Neural progenitor cell (in vitro differentiated cells): ENCODE data around the gene SLC30A4. TPM values are rescaled to one million over a fixed set of nuclear protein-coding genes. Genes with fewer than 3 reads are reported as not detected.

Source experiments
- DNase-seq: peaks from one replicate; pipeline ENCODE4 v3.0.0-alpha.2; 2016; ENCODE audit warnings: low spot score
- H2AFZ ChIP-seq: fragments of 200-600 bp; sonication (generic); replicated peaks from 2 replicates; pipeline ENCODE4 v1.6.1; 2016; ENCODE audit warnings: antibody characterized with exemption
- H3F3A ChIP-seq: fragments of 200-600 bp; sonication (generic); 2 replicates; pipeline ENCODE4 v1.6.1; 2016; ENCODE audit warnings: antibody characterized with exemption, low read depth
- H3K27ac ChIP-seq: fragments of 200-600 bp; sonication (generic); 2 replicates; pipeline ENCODE4 v1.5.1; 2016; ENCODE audit warnings: mild to moderate bottlenecking
- H3K27me3 ChIP-seq: fragments of 200-600 bp; sonication (generic); 2 replicates; pipeline ENCODE4 v1.6.1; 2016; ENCODE audit warnings: mild to moderate bottlenecking, moderate library complexity
- H3K36me3 ChIP-seq: fragments of 200-600 bp; sonication (generic); 2 replicates; pipeline ENCODE4 v1.5.1; 2016
- H3K4me1 ChIP-seq: fragments of 200-600 bp; sonication (generic); 2 replicates; pipeline ENCODE4 v1.6.1; 2016; ENCODE audit warnings: mixed run types
- H3K4me2 ChIP-seq: fragments of 200-600 bp; sonication (generic); 2 replicates; pipeline ENCODE4 v1.6.1; 2016
- H3K4me3 ChIP-seq: fragments of 200-600 bp; sonication (generic); 2 replicates; pipeline ENCODE4 v1.5.1; 2016
- H3K79me2 ChIP-seq: fragments of 200-600 bp; sonication (generic); 2 replicates; pipeline ENCODE4 v1.6.1; 2016; ENCODE audit warnings: low read depth
- H3K9ac ChIP-seq: fragments of 200-600 bp; sonication (generic); 2 replicates; pipeline ENCODE4 v1.6.1; 2016
- H3K9me3 ChIP-seq: fragments of 200-600 bp; sonication (generic); 2 replicates; pipeline ENCODE4 v1.5.1; 2016; ENCODE audit warnings: low read depth
- H4K20me1 ChIP-seq: fragments of 200-600 bp; sonication (generic); 2 replicates; pipeline ENCODE4 v1.6.1; 2016; ENCODE audit warnings: low read depth
- H3K27ac Mint-ChIP-seq: 3 replicates; pipeline ENCODE4 v1.8.0; 2021; ENCODE audit warnings: mixed read lengths
- H3K27me3 Mint-ChIP-seq: 2 replicates; pipeline ENCODE4 v1.8.0; 2022; ENCODE audit warnings: low read depth, mild to moderate bottlenecking, inconsistent platforms, moderate library complexity, mixed read lengths; ENCODE audit not compliant: insufficient read depth
- H3K36me3 Mint-ChIP-seq: 3 replicates; pipeline ENCODE4 v1.8.0; 2021; ENCODE audit warnings: mixed read lengths
- H3K4me1 Mint-ChIP-seq: 3 replicates; pipeline ENCODE4 v1.8.0; 2021; ENCODE audit warnings: mixed read lengths
- H3K4me3 Mint-ChIP-seq: 3 replicates; pipeline ENCODE4 v1.8.0; 2021; ENCODE audit warnings: mild to moderate bottlenecking, moderate library complexity, mixed read lengths
- H3K9me3 Mint-ChIP-seq: 3 replicates; pipeline ENCODE4 v1.8.0; 2020; ENCODE audit warnings: mixed read lengths
- CTCF ChIP-seq: fragments of 200-600 bp; sonication (generic); IDR thresholded peaks from 2 replicates; pipeline ENCODE4 v1.5.1; 2017; ENCODE audit warnings: antibody characterized with exemption, mild to moderate bottlenecking
- EZH2 ChIP-seq: fragments of 200-600 bp; sonication (generic); IDR thresholded peaks from 2 replicates; pipeline ENCODE4 v1.6.1; 2017; ENCODE audit warnings: antibody characterized with exemption, mild to moderate bottlenecking, moderate library complexity
- EZH2phosphoT487 ChIP-seq: fragments of 200-600 bp; sonication (generic); IDR thresholded peaks from 2 replicates; pipeline ENCODE4 v1.6.1; 2017; ENCODE audit warnings: antibody characterized with exemption
- total RNA-seq: library from RNA; depleted of rRNA; stranded (reverse); fragments of >200 nt; gene quantifications from 2 replicates; pipeline ENCODE4 v1.2.3, GENCODE V29; 2015; ENCODE audit warnings: low replicate concordance

SLC30A4 gene
- total RNA-seq, 1 donor from 2014 or later = 0.02 TPM

- TF ChIP-seq EZH2 (no peak), CTCF (no peak)
- H3K36me3 Mint-ChIP-seq = peaks cover 2% of the 10 kb centered on the region
Measured at GRCh38 chr15:45435124-45435903, 87.2 kb downstream of the SLC30A4 start.

GRCh38 chr15:45434078-45434567 is 88.4 kb downstream of the SLC30A4 start:
- no peak for TF ChIP-seq EZH2
- no peak for TF ChIP-seq EZH2phosphoT487
- TF ChIP-seq CTCF = no peak
- Mint-ChIP-seq H3K4me1 (peaks cover 2% of the 10 kb centered on the region), H3K9me3 (no peaks in the 10 kb centered on the region), H3K27ac (no peak overlapping the region), H3K27me3 (peaks cover 3% of the 10 kb centered on the region), H3K36me3 (peaks cover 2% of the 10 kb centered on the region), H3K4me3 (no peak overlapping the region)
- no peaks in the 10 kb centered on the region for H3F3A ChIP-seq
- peaks cover 64% of the 10 kb centered on the region for H3K27me3 ChIP-seq
- H3K9me3 ChIP-seq = no peaks in the 10 kb centered on the region
- H3K27ac ChIP-seq = no peak overlapping the region
- H3K4me2 ChIP-seq = no peak overlapping the region
- no peak for DNase-seq
- H3K9ac ChIP-seq = no peak overlapping the region
- no peak overlapping the region for H2AFZ ChIP-seq
- no peak overlapping the region for H3K4me3 ChIP-seq
- H3K4me1 ChIP-seq = no peaks in the 10 kb centered on the region
- H3K79me2 ChIP-seq = no peaks in the 10 kb centered on the region
- H3K36me3 ChIP-seq = no peaks in the 10 kb centered on the region
- H4K20me1 ChIP-seq = no peaks in the 10 kb centered on the region

More at GRCh38 chr15:45435124-45435903, 87.2 kb downstream of the SLC30A4 start:
- Histone ChIP-seq H3K36me3 (no peaks in the 10 kb centered on the region), H3K9ac (no peak overlapping the region), H3K4me1 (no peaks in the 10 kb centered on the region), H3K4me2 (no peak overlapping the region), H2AFZ (no peak overlapping the region), H3K27ac (no peak overlapping the region), H3K9me3 (no peaks in the 10 kb centered on the region), H3K79me2 (no peaks in the 10 kb centered on the region), H4K20me1 (no peaks in the 10 kb centered on the region), H3K27me3 (peaks cover 52% of the 10 kb centered on the region), H3F3A (no peaks in the 10 kb centered on the region), H3K4me3 (no peak overlapping the region)
- H3K27ac Mint-ChIP-seq = no peak overlapping the region
- DNase-seq = no peak
- no peaks in the 10 kb centered on the region for H3K9me3 Mint-ChIP-seq
- H3K4me3 Mint-ChIP-seq = no peak overlapping the region
- peaks cover 2% of the 10 kb centered on the region for H3K4me1 Mint-ChIP-seq
- H3K27me3 Mint-ChIP-seq = peaks cover 3% of the 10 kb centered on the region

GRCh38 chr15:45431511-45431910 is 91.0 kb downstream of the SLC30A4 start:
- H3K4me2 ChIP-seq = no peak overlapping the region
- no peak for DNase-seq
- no peak overlapping the region for H3K4me3 ChIP-seq
- Mint-ChIP-seq H3K4me3 (no peak overlapping the region), H3K27me3 (peaks cover 3% of the 10 kb centered on the region), H3K9me3 (no peaks in the 10 kb centered on the region), H3K27ac (no peak overlapping the region), H3K36me3 (peaks cover 2% of the 10 kb centered on the region), H3K4me1 (peaks cover 2% of the 10 kb centered on the region)
- no peak overlapping the region for H3K27ac ChIP-seq
- H2AFZ ChIP-seq = no peak overlapping the region
- TF ChIP-seq CTCF (no peak), EZH2phosphoT487 (no peak), EZH2 (no peak)
- no peaks in the 10 kb centered on the region for H3K9me3 ChIP-seq
- H3K9ac ChIP-seq = no peak overlapping the region
- H3K27me3 ChIP-seq = peaks cover 77% of the 10 kb centered on the region
- no peaks in the 10 kb centered on the region for H3F3A ChIP-seq
- no peaks in the 10 kb centered on the region for H3K4me1 ChIP-seq
- H3K36me3 ChIP-seq = no peaks in the 10 kb centered on the region
- H3K79me2 ChIP-seq = no peaks in the 10 kb centered on the region
- H4K20me1 ChIP-seq = no peaks in the 10 kb centered on the region
